Panc1 (cell line): ENCODE results near the gene ZBTB20. TPM values are rescaled to one million over a fixed set of nuclear protein-coding genes. Genes with fewer than 3 reads are reported as not detected.

Source experiments
- ATAC-seq: fragments of 200-7000 bp; cut with Tn5 transposase; 2 replicates; pipeline ENCODE4 v1.9.1; 2020; ENCODE audit warnings: mild to moderate bottlenecking, moderate library complexity
- BruUV-seq: library from RNA; stranded (reverse); fragments of 400-500 nt; replicated peaks from 2 replicates; lab custom pipeline; 2021; lab: Mats Ljungman, UMichigan
- CTCF ChIA-PET: fragments of 300-600 bp; sonication (Branson Sonifier 250); formaldehyde crosslinking; loops from one replicate; lab custom pipeline; 2022; ENCODE audit warnings: antibody characterized with exemption; lab: Charles Lee
- POLR2A ChIA-PET: fragments of 300-600 bp; sonication (Branson Sonifier 250); formaldehyde crosslinking; loops from one replicate; lab custom pipeline; 2022; ENCODE audit warnings: antibody characterized with exemption; lab: Charles Lee
- DNase-seq: peaks from one replicate; pipeline ENCODE4 v3.0.0-alpha.2; 2010; ENCODE audit warnings: low read depth, low spot score
- H3K27ac ChIP-seq: 2 replicates; pipeline ENCODE4 v1.5.1; 2011; ENCODE audit warnings: mild to moderate bottlenecking, low read length, inconsistent platforms
- H3K27me3 ChIP-seq: fragments of 200-500 bp; sonication (Bioruptor generic); 2 replicates; pipeline ENCODE4 v1.6.0; 2014; ENCODE audit warnings: low read length, inconsistent platforms; ENCODE audit not compliant: control insufficient read depth, insufficient read depth
- H3K36me3 ChIP-seq: fragments of 200-500 bp; sonication (Bioruptor generic); 2 replicates; pipeline ENCODE4 v1.5.1; 2014; ENCODE audit warnings: inconsistent platforms, mild to moderate bottlenecking, low read length, moderate library complexity; ENCODE audit not compliant: control insufficient read depth, insufficient read depth
- H3K4me1 ChIP-seq: 2 replicates; pipeline ENCODE4 v1.5.1; 2011; ENCODE audit warnings: inconsistent platforms, mild to moderate bottlenecking, low read length, moderate library complexity; ENCODE audit not compliant: control insufficient read depth, insufficient read depth
- H3K4me3 ChIP-seq, 2 experiments: 2 replicates each; pipeline ENCODE4 v1.5.1; 2011 to 2012; ENCODE audit warnings: low read depth in 2 of 2, low read length in 2 of 2, mild to moderate bottlenecking in 2 of 2, inconsistent platforms in 1 of 2, moderate library complexity in 1 of 2
- H3K9me3 ChIP-seq: fragments of 200-500 bp; sonication (Bioruptor generic); 2 replicates; pipeline ENCODE4 v1.5.1; 2014; ENCODE audit warnings: low read depth, mild to moderate bottlenecking, inconsistent platforms, low read length, moderate library complexity; ENCODE audit not compliant: control insufficient read depth, insufficient read depth
- POLR2AphosphoS5 ChIP-seq: IDR thresholded peaks from 2 replicates; pipeline ENCODE4 v1.6.1; 2012; ENCODE audit warnings: mild to moderate bottlenecking, low read depth, low read length, moderate library complexity
- SIN3A ChIP-seq: IDR thresholded peaks from 2 replicates; pipeline ENCODE4 v1.6.1; 2012; ENCODE audit warnings: low read depth, mild to moderate bottlenecking, low read length, moderate library complexity, borderline replicate concordance; ENCODE audit not compliant: insufficient read depth
- TCF7L2 ChIP-seq: IDR thresholded peaks from 2 replicates; pipeline ENCODE4 v1.6.1; 2011; ENCODE audit warnings: mild to moderate bottlenecking, low read depth, low read length, inconsistent platforms
- in situ Hi-C: cut with HindIII; loops from 2 replicates; pipeline ENCODE4 v1.10.0; 2016; ENCODE audit warnings: low sequenced_read_pairs, low pct_unique_long_range_greater_than_20kb
- intact Hi-C: fragments of 100-400 bp; cut with micrococcal nuclease; formaldehyde crosslinking; loops from one replicate; pipeline ENCODE4 v1.10.0; 2022; ENCODE audit not compliant: unreplicated experiment
- total RNA-seq: library from RNA; stranded (reverse); gene quantifications from one replicate; pipeline ENCODE4 v1.2.1, GENCODE V29; 2021; ENCODE audit not compliant: unreplicated experiment
- TF ChIP-seq, protein P1 (sequence below), 2 experiments: IDR thresholded peaks; 2 replicates each; pipeline ENCODE4 v1.6.1; 2011 to 2012; ENCODE audit warnings: low read depth in 2 of 2, control low read depth in 1 of 2, low read length in 1 of 2, mild to moderate bottlenecking in 1 of 2, moderate library complexity in 1 of 2; ENCODE audit not compliant: insufficient read depth in 1 of 2
- TF ChIP-seq, protein P2 (sequence below): fragments of 450-650 bp; IDR thresholded peaks from 2 replicates; pipeline ENCODE4 v1.5.1; 2017; ENCODE audit warnings: mild to moderate bottlenecking

The ZBTB20 gene
- total RNA-seq, 1 experiment from 2014 or later = 4.1 TPM

- in situ Hi-C loops = no loop called here
- Histone ChIP-seq H3K27me3 (no peaks in the 10 kb centered on the region; the same call in 1 of the 2 replicates), H3K4me3 (no peak overlapping the region), H3K27ac (no peak overlapping the region), H3K9me3 (no peaks in the 10 kb centered on the region), H3K4me1 (no peaks in the 10 kb centered on the region), H3K36me3 (no peaks in the 10 kb centered on the region)
- CTCF ChIA-PET = no interaction called here
- POLR2A ChIA-PET = no interaction called here
- no TSS peak for BruUV-seq
- no peak for DNase-seq
- no peak for ATAC-seq
- TF ChIP-seq, protein P1, sequence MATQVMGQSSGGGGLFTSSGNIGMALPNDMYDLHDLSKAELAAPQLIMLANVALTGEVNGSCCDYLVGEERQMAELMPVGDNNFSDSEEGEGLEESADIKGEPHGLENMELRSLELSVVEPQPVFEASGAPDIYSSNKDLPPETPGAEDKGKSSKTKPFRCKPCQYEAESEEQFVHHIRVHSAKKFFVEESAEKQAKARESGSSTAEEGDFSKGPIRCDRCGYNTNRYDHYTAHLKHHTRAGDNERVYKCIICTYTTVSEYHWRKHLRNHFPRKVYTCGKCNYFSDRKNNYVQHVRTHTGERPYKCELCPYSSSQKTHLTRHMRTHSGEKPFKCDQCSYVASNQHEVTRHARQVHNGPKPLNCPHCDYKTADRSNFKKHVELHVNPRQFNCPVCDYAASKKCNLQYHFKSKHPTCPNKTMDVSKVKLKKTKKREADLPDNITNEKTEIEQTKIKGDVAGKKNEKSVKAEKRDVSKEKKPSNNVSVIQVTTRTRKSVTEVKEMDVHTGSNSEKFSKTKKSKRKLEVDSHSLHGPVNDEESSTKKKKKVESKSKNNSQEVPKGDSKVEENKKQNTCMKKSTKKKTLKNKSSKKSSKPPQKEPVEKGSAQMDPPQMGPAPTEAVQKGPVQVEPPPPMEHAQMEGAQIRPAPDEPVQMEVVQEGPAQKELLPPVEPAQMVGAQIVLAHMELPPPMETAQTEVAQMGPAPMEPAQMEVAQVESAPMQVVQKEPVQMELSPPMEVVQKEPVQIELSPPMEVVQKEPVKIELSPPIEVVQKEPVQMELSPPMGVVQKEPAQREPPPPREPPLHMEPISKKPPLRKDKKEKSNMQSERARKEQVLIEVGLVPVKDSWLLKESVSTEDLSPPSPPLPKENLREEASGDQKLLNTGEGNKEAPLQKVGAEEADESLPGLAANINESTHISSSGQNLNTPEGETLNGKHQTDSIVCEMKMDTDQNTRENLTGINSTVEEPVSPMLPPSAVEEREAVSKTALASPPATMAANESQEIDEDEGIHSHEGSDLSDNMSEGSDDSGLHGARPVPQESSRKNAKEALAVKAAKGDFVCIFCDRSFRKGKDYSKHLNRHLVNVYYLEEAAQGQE (IDR thresholded peaks at IDR 0.05; ENCODE audit: insufficient read depth in 1 of 2, low read depth in 2 of 2, low read length in 1 of 2) = no peak
- TF ChIP-seq SIN3A (no peak), TCF7L2 (no peak), POLR2AphosphoS5 (no peak)
- TF ChIP-seq, protein P2, sequence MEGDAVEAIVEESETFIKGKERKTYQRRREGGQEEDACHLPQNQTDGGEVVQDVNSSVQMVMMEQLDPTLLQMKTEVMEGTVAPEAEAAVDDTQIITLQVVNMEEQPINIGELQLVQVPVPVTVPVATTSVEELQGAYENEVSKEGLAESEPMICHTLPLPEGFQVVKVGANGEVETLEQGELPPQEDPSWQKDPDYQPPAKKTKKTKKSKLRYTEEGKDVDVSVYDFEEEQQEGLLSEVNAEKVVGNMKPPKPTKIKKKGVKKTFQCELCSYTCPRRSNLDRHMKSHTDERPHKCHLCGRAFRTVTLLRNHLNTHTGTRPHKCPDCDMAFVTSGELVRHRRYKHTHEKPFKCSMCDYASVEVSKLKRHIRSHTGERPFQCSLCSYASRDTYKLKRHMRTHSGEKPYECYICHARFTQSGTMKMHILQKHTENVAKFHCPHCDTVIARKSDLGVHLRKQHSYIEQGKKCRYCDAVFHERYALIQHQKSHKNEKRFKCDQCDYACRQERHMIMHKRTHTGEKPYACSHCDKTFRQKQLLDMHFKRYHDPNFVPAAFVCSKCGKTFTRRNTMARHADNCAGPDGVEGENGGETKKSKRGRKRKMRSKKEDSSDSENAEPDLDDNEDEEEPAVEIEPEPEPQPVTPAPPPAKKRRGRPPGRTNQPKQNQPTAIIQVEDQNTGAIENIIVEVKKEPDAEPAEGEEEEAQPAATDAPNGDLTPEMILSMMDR = no peak
- intact Hi-C loops = no loop called here
These were observed 828.8 kb downstream of the ZBTB20 start for GRCh38 chr3:114318295-114318694.

- no peak for TF ChIP-seq TCF7L2
- TF ChIP-seq, protein P1 (IDR thresholded peaks at IDR 0.05; ENCODE audit: insufficient read depth in 1 of 2, low read depth in 2 of 2, low read length in 1 of 2) = no peak
- ATAC-seq (no peak), DNase-seq (no peak)
- intact Hi-C loops (no loop called here), in situ Hi-C loops (no loop called here)
- no peak overlapping the region for H3K27ac ChIP-seq
- no peaks in the 10 kb centered on the region for H3K4me1 ChIP-seq
- BruUV-seq = no TSS peak
- H3K9me3 ChIP-seq = no peaks in the 10 kb centered on the region
- H3K36me3 ChIP-seq = no peaks in the 10 kb centered on the region
- CTCF ChIA-PET = no interaction called here
- POLR2A ChIA-PET = no interaction called here
- H3K4me3 ChIP-seq = no peak overlapping the region
- no peaks in the 10 kb centered on the region for H3K27me3 ChIP-seq
These were observed 832.8 kb downstream of the ZBTB20 start for GRCh38 chr3:114314282-114314681.
